Endothelial cell of umbilical vein (primary cell): Measurements from ENCODE around the gene CTSV. TPM values are rescaled to one million over a fixed set of nuclear protein-coding genes. Genes with fewer than 3 reads are reported as not detected.
"Not testable (repeated sequence)": the region's sequence is repeated elsewhere in the genome, so short reads cannot be mapped to it uniquely, and the experiment has no call there.

Experiments used
- BruUV-seq: library from RNA; stranded (reverse); fragments of 400-500 nt; replicated peaks from 2 replicates; lab custom pipeline; 2021; lab: Mats Ljungman, UMichigan
- CTCF ChIA-PET: fragments of 300-600, 350-600 bp; sonication (Branson Sonifier 250); formaldehyde crosslinking; loops from one replicate; lab custom pipeline; 2021; ENCODE audit warnings: antibody characterized with exemption, inconsistent platforms; lab: Charles Lee
- POLR2A ChIA-PET: fragments of 300-600, 350-600 bp; sonication (Branson Sonifier 250); formaldehyde crosslinking; loops from one replicate; lab custom pipeline; 2021; ENCODE audit warnings: antibody characterized with exemption, inconsistent platforms; lab: Charles Lee
- DNase-seq: peaks from one replicate; pipeline ENCODE4 v3.0.0-alpha.2; 2011; ENCODE audit warnings: low read depth, low spot score
- FAIRE-seq: peaks from 2 replicates; lab custom pipeline; 2011; peaks lifted over from hg19 to GRCh38; lab: Jason Lieb, UNC
- H2AFZ ChIP-seq: 2 replicates; pipeline ENCODE4 v1.6.0; 2012; ENCODE audit warnings: low read depth, low read length, control low read depth, inconsistent platforms
- H3K27ac ChIP-seq: 2 replicates; pipeline ENCODE4 v1.5.1; 2011; ENCODE audit warnings: low read depth, mild to moderate bottlenecking, control low read depth, low read length, moderate library complexity; ENCODE audit not compliant: insufficient read depth
- H3K27me3 ChIP-seq, 2 experiments: 2 replicates each; pipeline versions ENCODE4 v1.6.0 to v1.6.1; 2011; ENCODE audit warnings: low read length in 2 of 2, mixed read lengths in 1 of 2; ENCODE audit not compliant: control insufficient read depth in 2 of 2, insufficient read depth in 2 of 2
- H3K36me3 ChIP-seq, 2 experiments: 2 replicates in 1 of 2; 3 replicates in 1 of 2; pipeline ENCODE4 v1.5.1; 2011; ENCODE audit warnings: low read length in 2 of 2, mild to moderate bottlenecking in 1 of 2, moderate library complexity in 1 of 2; ENCODE audit not compliant: control insufficient read depth in 2 of 2, insufficient read depth in 2 of 2; ENCODE audit errors: extremely low read depth in 1 of 2
- H3K4me1 ChIP-seq: 3 replicates; pipeline ENCODE4 v1.5.1; 2011; ENCODE audit warnings: mild to moderate bottlenecking, low read length; ENCODE audit not compliant: control insufficient read depth, insufficient read depth; ENCODE audit errors: extremely low read depth
- H3K4me2 ChIP-seq: 2 replicates; pipeline ENCODE4 v1.6.1; 2011; ENCODE audit warnings: low read length, control low read depth, mixed read lengths; ENCODE audit not compliant: insufficient read depth
- H3K4me3 ChIP-seq, 3 experiments: fragments of 200-600 bp in 1 of 3; sonication (generic), shearing (Covaris generic) in 1 of 3; replicated peaks in 1 of 3; 2 replicates each; pipeline ENCODE4 v1.5.1; 2011 to 2016; ENCODE audit warnings: control low read depth in 3 of 3, low read length in 3 of 3, mild to moderate bottlenecking in 2 of 3, inconsistent platforms in 1 of 3, low read depth in 1 of 3, moderate library complexity in 1 of 3; ENCODE audit not compliant: insufficient read depth in 1 of 3
- H3K79me2 ChIP-seq: 2 replicates; pipeline ENCODE4 v1.6.0; 2012; ENCODE audit warnings: low read length, inconsistent platforms; ENCODE audit not compliant: control insufficient read depth, insufficient read depth
- H3K9ac ChIP-seq: replicated peaks from 2 replicates; pipeline ENCODE3; 2011; ENCODE audit warnings: low read length, control low read depth; ENCODE audit not compliant: insufficient read depth; ENCODE audit errors: extremely low read depth
- H3K9me1 ChIP-seq: replicated peaks from 3 replicates; pipeline ENCODE4 v1.6.0; 2011; ENCODE audit warnings: mild to moderate bottlenecking, low read length; ENCODE audit not compliant: control insufficient read depth, insufficient read depth; ENCODE audit errors: extremely low read depth
- H3K9me3 ChIP-seq: replicated peaks from 2 replicates; pipeline ENCODE4 v1.5.1; 2012; ENCODE audit warnings: low read length, inconsistent platforms; ENCODE audit not compliant: control insufficient read depth, insufficient read depth
- H4K20me1 ChIP-seq: replicated peaks from 2 replicates; pipeline ENCODE3; 2011; ENCODE audit warnings: mild to moderate bottlenecking, low read length; ENCODE audit not compliant: control insufficient read depth, insufficient read depth; ENCODE audit errors: extremely low read depth
- CTCF ChIP-seq, 2 donors: IDR thresholded peaks; 1 replicate in 1 of 2; 2 replicates in 1 of 2; pipeline ENCODE4 v1.5.1; 2011; ENCODE audit warnings: low read length in 2 of 2, mild to moderate bottlenecking in 2 of 2, moderate library complexity in 2 of 2, control low read depth in 1 of 2, inconsistent platforms in 1 of 2, low read depth in 1 of 2; ENCODE audit not compliant: insufficient read depth in 1 of 2; ENCODE audit errors: extremely low read depth in 1 of 2
- FOS ChIP-seq: IDR thresholded peaks from 2 replicates; pipeline ENCODE4 v1.6.1; 2011; ENCODE audit warnings: mild to moderate bottlenecking, low read length, moderate library complexity, borderline replicate concordance; ENCODE audit not compliant: insufficient read depth
- GATA2 ChIP-seq: IDR thresholded peaks from 2 replicates; pipeline ENCODE4 v1.7.0; 2011; ENCODE audit warnings: low read depth, mild to moderate bottlenecking, moderate library complexity, mixed read lengths, low read length; ENCODE audit not compliant: insufficient read length, insufficient read depth
- JUN ChIP-seq: IDR thresholded peaks from 2 replicates; pipeline ENCODE4 v1.6.1; 2011; ENCODE audit warnings: borderline replicate concordance, low read depth; ENCODE audit not compliant: insufficient read length, insufficient read depth
- MYC ChIP-seq: IDR thresholded peaks from one replicate; pipeline ENCODE4 v1.6.1; 2011; ENCODE audit warnings: mild to moderate bottlenecking, low read depth, low read length
- POLR2A ChIP-seq: IDR thresholded peaks from 2 replicates; pipeline ENCODE4 v1.6.1; 2012; ENCODE audit warnings: low read depth, mild to moderate bottlenecking, control low read depth, low read length
- POLR2AphosphoS5 ChIP-seq: IDR thresholded peaks from 2 replicates; pipeline ENCODE4 v1.6.1; 2012; ENCODE audit warnings: low read depth, mild to moderate bottlenecking, control low read depth, low read length, moderate library complexity; ENCODE audit not compliant: insufficient read depth
- dilution Hi-C: fragments of 300-500 bp; cut with MboI; formaldehyde crosslinking; loops from one replicate; pipeline ENCODE4 v1.15.0; 2019; ENCODE audit warnings: low sequenced_read_pairs; ENCODE audit not compliant: extremely low pct_ligation_motif_present
- intact Hi-C: fragments of 100-400 bp; cut with micrococcal nuclease; formaldehyde crosslinking; loops from one replicate; pipeline ENCODE4 v1.10.0; 2022
- polyA plus RNA-seq, 4 experiments: library from polyadenylated mRNA; depleted of rRNA in 3 of 4; stranded (reverse) in 3 of 4; unstranded in 1 of 4; fragments of >200 nt; gene quantifications; 2 replicates each; pipeline versions ENCODE4 v1.2.1 to v1.2.3, GENCODE V29; 2011 to 2012; ENCODE audit warnings: missing spikeins in 1 of 4
- total RNA-seq: library from RNA; stranded (reverse); gene quantifications from 2 replicates; pipeline ENCODE4 v1.2.3, GENCODE V29; 2021
- TF ChIP-seq, protein P1 (sequence below): IDR thresholded peaks from 2 replicates; pipeline ENCODE4 v1.6.1; 2011; ENCODE audit not compliant: insufficient read depth, insufficient read length

The CTSV gene
- total and polyA plus RNA-seq, 2 donors (not counting 3 experiments of a cell fraction or from before 2014, with no cell fraction given) = 0.80 to 1.3 TPM

- H3K9me1 ChIP-seq, H3K4me3 ChIP-seq, POLR2A ChIA-PET, H3K4me2 ChIP-seq, H4K20me1 ChIP-seq, H3K79me2 ChIP-seq, H3K27me3 ChIP-seq, H3K9me3 ChIP-seq, H3K36me3 ChIP-seq, H2AFZ ChIP-seq, H3K9ac ChIP-seq, FAIRE-seq, DNase-seq, H3K4me1 ChIP-seq, H3K27ac ChIP-seq, BruUV-seq, dilution Hi-C loops, intact Hi-C loops: not testable (repeated sequence)
- CTCF ChIA-PET = interaction anchor here (1.1 kb wide), 1 partner anchor 213 kb away, joined by 3 read pairs; no protein-coding TSS in a partner anchor
Observed at GRCh38 chr9:97070325-97070724, 31.4 kb upstream of the CTSV start.

DNA sequence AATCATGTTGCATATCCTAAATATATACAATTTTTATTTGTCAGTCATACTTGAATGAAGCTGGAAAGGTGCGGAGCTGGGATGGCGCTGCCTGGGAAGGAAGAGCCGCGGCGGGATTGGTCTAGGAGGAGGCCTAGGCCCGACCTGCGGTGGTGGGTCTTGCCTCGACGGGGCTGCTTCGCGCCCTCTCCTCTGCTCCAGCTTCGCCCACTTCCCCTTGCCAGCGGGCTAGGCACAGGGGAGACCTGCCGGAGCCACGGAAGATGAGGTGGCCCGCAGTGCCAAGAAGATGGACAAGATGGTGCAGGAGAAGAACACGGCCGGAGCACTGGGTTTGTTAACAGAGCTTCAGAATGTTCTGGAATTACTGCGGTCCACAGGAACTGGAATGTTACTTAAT is 28.5 kb upstream of the CTSV start:
- no peak overlapping the region for H3K27ac ChIP-seq
- H3K4me2 ChIP-seq = no peak overlapping the region
- FAIRE-seq (no peak), DNase-seq (no peak)
- no peaks in the 10 kb centered on the region for H3K79me2 ChIP-seq
- H3K9me3 ChIP-seq = no peaks in the 10 kb centered on the region
- ChIA-PET POLR2A (no interaction called here), CTCF (no interaction called here)
- no peaks in the 10 kb centered on the region for H4K20me1 ChIP-seq
- no peaks in the 10 kb centered on the region for H3K4me1 ChIP-seq
- no peaks in the 10 kb centered on the region for H3K36me3 ChIP-seq
- BruUV-seq = no TSS peak
- dilution Hi-C loops = no loop called here
- no peaks in the 10 kb centered on the region for H3K9me1 ChIP-seq
- H3K9ac ChIP-seq = no peak overlapping the region
- no peak overlapping the region for H2AFZ ChIP-seq
- H3K27me3 ChIP-seq = no peaks in the 10 kb centered on the region
- no peak overlapping the region for H3K4me3 ChIP-seq
- intact Hi-C loops = no loop called here
- TF ChIP-seq POLR2AphosphoS5 (no peak), JUN (no peak), GATA2 (no peak), FOS (no peak), POLR2A (no peak), MYC (no peak), CTCF (IDR thresholded peaks at IDR 0.05; ENCODE audit: extremely low read depth in 1 of 2, insufficient read depth in 1 of 2, low read depth in 1 of 2, low read length in 2 of 2) (no peak)
- TF ChIP-seq, protein P1, sequence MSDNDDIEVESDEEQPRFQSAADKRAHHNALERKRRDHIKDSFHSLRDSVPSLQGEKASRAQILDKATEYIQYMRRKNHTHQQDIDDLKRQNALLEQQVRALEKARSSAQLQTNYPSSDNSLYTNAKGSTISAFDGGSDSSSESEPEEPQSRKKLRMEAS = no peak
